HFFc6 (cell line): ENCODE measurements around the gene CDK2AP2. TPM values are rescaled to one million over a fixed set of nuclear protein-coding genes. Genes with fewer than 3 reads are reported as not detected.

Experiments
- DNase-seq: peaks from one replicate; pipeline ENCODE4 v3.0.0-alpha.2; 2018
- H3K27ac Mint-ChIP-seq: 2 replicates; pipeline ENCODE4 v1.8.0; 2020; ENCODE audit warnings: mild to moderate bottlenecking, mixed read lengths
- H3K27me3 Mint-ChIP-seq: 2 replicates; pipeline ENCODE4 v1.8.0; 2021; ENCODE audit warnings: mild to moderate bottlenecking, moderate library complexity, mixed read lengths; ENCODE audit not compliant: insufficient read depth
- H3K36me3 Mint-ChIP-seq: 2 replicates; pipeline ENCODE4 v1.8.0; 2021; ENCODE audit warnings: low read depth, mixed read lengths
- H3K4me1 Mint-ChIP-seq: 2 replicates; pipeline ENCODE4 v1.8.0; 2020; ENCODE audit warnings: low read depth, mixed read lengths
- H3K4me3 Mint-ChIP-seq: 2 replicates; pipeline ENCODE4 v1.8.0; 2020; ENCODE audit warnings: mild to moderate bottlenecking, moderate library complexity, mixed read lengths
- H3K9me3 Mint-ChIP-seq: 2 replicates; pipeline ENCODE4 v1.8.0; 2020; ENCODE audit warnings: mild to moderate bottlenecking, mixed read lengths
- CTCF ChIP-seq: fragments of 200-600 bp; sonication (generic); IDR thresholded peaks from 2 replicates; pipeline ENCODE4 v1.5.0; 2021; ENCODE audit warnings: antibody characterized with exemption, mild to moderate bottlenecking
- total RNA-seq, 6 experiments: library from RNA; stranded (reverse); fragmentation: NEBNext Ultra II Directional; extraction: Animal tissue kit (Norgen Biotek cat#: 25700); gene quantifications; 2 replicates in 1 of 6; 3 replicates in 5 of 6; pipeline ENCODE4 v1.2.3, GENCODE V29; 2021

The CDK2AP2 gene
- total RNA-seq, 6 experiments from 2014 or later: 29.3 to 36.0 (median 31.5) TPM

- no peak for TF ChIP-seq CTCF
- DNase-seq: no peak
- H3K36me3 Mint-ChIP-seq: peaks cover 9% of the 10 kb centered on the region
- H3K27me3 Mint-ChIP-seq: peaks cover 11% of the 10 kb centered on the region
- no peaks in the 10 kb centered on the region for H3K9me3 Mint-ChIP-seq
- H3K27ac Mint-ChIP-seq: peak within 1 kb of the TSS; percentile 91
- H3K4me3 Mint-ChIP-seq: peak within 1 kb of the TSS; percentile 89
- H3K4me1 Mint-ChIP-seq: peaks cover 45% of the 10 kb centered on the region
Measured at GRCh38 chr11:67504950-67505581, 2.9 kb downstream of the CDK2AP2 start, which contains the start of gene PITPNM1. Gene PITPNM1 (minus strand): TSS chr11:67505363. CDS start chr11:67504180, 1,183 bp downstream.

GRCh38 chr11:67504005-67504949, 3.7 kb downstream of the CDK2AP2 start:
- peaks cover 10% of the 10 kb centered on the region for H3K27me3 Mint-ChIP-seq
- H3K9me3 Mint-ChIP-seq: no peaks in the 10 kb centered on the region
- H3K4me3 Mint-ChIP-seq: peak overlapping the region; percentile 89
- peaks cover 37% of the 10 kb centered on the region for H3K4me1 Mint-ChIP-seq
- TF ChIP-seq CTCF: no peak
- H3K27ac Mint-ChIP-seq: peak overlapping the region; percentile 75
- peaks cover 9% of the 10 kb centered on the region for H3K36me3 Mint-ChIP-seq
- DNase-seq: no peak

- H3K4me3 Mint-ChIP-seq: peak overlapping the region; percentile 39
- no peak overlapping the region for H3K27ac Mint-ChIP-seq
- peaks cover 9% of the 10 kb centered on the region for H3K36me3 Mint-ChIP-seq
- peaks cover 30% of the 10 kb centered on the region for H3K4me1 Mint-ChIP-seq
- no peak for DNase-seq
- peaks cover 3% of the 10 kb centered on the region; the same call in 1 of the 2 replicates for H3K27me3 Mint-ChIP-seq
- H3K9me3 Mint-ChIP-seq: no peaks in the 10 kb centered on the region
- TF ChIP-seq CTCF: no peak
Measured at GRCh38 chr11:67503119-67504004, 4.6 kb downstream of the CDK2AP2 start.

GRCh38 chr11:67502328-67502979, 5.5 kb downstream of the CDK2AP2 start:
- H3K9me3 Mint-ChIP-seq: no peaks in the 10 kb centered on the region
- peaks cover 3% of the 10 kb centered on the region; the same call in 1 of the 2 replicates for H3K27me3 Mint-ChIP-seq
- peaks cover 9% of the 10 kb centered on the region for H3K36me3 Mint-ChIP-seq
- H3K27ac Mint-ChIP-seq: no peak overlapping the region
- TF ChIP-seq CTCF: no peak
- H3K4me1 Mint-ChIP-seq: peaks cover 30% of the 10 kb centered on the region
- no peak for DNase-seq
- peak overlapping the region; percentile 36 for H3K4me3 Mint-ChIP-seq
